HFF-Myc (cell line): ENCODE results near the gene CLNK.
A peak's percentile ranks its signal among the peaks of the same experiment; 100 is the strongest.

Experiments
- DNase-seq: peaks from one replicate; pipeline ENCODE4 v3.0.0-alpha.2; 2011; ENCODE audit warnings: low read depth; ENCODE audit errors: extremely low read depth
- H3K4me3 ChIP-seq: replicated peaks from 2 replicates; pipeline ENCODE4 v1.5.1; 2011; ENCODE audit warnings: low read depth, mild to moderate bottlenecking, control low read depth, low read length
- TF ChIP-seq, protein P1 (sequence below): IDR thresholded peaks from 2 replicates; pipeline ENCODE4 v1.5.1; 2012; ENCODE audit warnings: mild to moderate bottlenecking, low read depth, low read length, control low read depth; ENCODE audit errors: missing control alignments

CLNK gene

DNA sequence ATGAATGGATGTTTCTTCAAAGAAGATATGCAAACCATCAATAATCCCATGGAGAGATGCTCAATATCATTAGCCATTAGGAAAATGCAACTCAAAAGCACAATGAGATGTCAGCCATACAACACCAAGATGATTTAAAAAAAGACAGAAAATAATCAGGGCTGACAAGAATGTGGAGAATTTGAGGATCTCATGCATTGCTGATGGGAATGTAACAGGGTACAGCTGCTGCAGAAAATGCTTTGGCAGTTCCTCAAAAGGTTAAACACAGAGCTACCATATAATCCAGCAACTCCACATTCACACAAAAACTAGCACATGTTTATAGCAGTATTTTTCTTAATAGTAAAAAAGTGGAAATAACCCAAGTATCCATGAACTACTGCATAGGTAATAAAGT lies 116.8 kb downstream of the CLNK start:
- no peak for DNase-seq
- TF ChIP-seq, protein P1, sequence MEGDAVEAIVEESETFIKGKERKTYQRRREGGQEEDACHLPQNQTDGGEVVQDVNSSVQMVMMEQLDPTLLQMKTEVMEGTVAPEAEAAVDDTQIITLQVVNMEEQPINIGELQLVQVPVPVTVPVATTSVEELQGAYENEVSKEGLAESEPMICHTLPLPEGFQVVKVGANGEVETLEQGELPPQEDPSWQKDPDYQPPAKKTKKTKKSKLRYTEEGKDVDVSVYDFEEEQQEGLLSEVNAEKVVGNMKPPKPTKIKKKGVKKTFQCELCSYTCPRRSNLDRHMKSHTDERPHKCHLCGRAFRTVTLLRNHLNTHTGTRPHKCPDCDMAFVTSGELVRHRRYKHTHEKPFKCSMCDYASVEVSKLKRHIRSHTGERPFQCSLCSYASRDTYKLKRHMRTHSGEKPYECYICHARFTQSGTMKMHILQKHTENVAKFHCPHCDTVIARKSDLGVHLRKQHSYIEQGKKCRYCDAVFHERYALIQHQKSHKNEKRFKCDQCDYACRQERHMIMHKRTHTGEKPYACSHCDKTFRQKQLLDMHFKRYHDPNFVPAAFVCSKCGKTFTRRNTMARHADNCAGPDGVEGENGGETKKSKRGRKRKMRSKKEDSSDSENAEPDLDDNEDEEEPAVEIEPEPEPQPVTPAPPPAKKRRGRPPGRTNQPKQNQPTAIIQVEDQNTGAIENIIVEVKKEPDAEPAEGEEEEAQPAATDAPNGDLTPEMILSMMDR = no peak

GRCh38 chr4:10565166-10565780 lies 119.3 kb downstream of the CLNK start:
- H3K4me3 ChIP-seq = no peak overlapping the region
- TF ChIP-seq, protein P1 = no peak
- no peak for DNase-seq

More for the DNA sequence above, 116.8 kb downstream of the CLNK start:
- no peak overlapping the region for H3K4me3 ChIP-seq

DNA sequence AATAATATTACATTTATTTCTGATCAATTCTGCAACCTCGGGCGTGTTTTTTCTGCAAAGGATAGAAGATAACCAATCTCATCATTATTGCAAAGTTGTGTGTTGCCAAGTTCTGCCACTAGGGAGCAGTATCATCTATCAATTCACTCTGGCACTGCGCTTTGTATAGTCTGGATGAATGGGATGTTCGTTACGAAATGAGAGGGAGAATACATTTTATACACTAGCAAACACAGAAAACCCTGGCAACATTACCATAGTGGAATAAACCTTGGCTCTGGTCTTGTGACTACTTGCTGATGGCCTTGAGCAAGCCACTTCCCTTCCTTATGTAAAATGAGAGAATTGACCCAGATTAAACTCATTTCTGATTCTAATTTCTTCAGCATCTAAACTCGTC lies 129.9 kb downstream of the CLNK start:
- no peak overlapping the region for H3K4me3 ChIP-seq
- DNase-seq = peak; percentile 39
- TF ChIP-seq, protein P1 = peak; percentile 82

GRCh38 chr4:10554121-10554520 lies 130.4 kb downstream of the CLNK start:
- TF ChIP-seq, protein P1 = no peak
- H3K4me3 ChIP-seq = no peak overlapping the region
- DNase-seq = no peak

DNA sequence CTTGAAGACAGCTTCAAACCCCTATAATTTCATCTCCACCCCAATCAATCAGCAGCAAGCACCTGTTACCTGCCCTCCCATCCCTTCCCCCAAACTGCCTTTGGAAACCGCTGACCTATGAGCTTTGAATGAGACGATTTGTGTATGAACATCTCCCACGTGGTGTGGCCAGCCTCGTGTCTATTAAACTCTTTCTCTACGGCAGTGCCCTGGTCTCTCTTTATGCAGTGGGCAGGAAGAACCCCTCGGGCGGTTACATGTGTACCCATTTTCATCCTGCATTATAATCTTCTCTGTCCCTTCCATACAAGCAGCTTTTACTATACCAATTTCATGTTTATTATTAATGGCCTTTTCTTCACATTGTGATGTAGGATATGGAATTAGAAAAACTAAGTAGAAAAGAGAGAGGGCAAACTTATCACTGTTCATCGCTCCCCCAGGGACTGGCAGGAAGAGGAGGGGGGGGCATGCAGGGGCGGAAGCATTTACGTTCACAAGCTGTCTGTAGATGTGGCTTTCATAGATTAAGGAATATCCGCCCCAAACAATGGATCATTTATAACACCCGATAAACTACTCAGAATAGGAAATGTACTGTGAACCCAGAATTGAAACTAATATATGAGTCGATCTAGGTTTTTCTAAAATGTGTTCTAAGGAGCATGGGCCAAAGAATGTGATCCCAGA lies 131.8 kb downstream of the CLNK start:
- no peak overlapping the region for H3K4me3 ChIP-seq
- DNase-seq = no peak
- TF ChIP-seq, protein P1 = no peak

- H3K4me3 ChIP-seq = no peak overlapping the region
Observed at GRCh38 chr4:10535912-10536311, 148.7 kb downstream of the CLNK start.

More at GRCh38 chr4:10535912-10536311, 148.7 kb downstream of the CLNK start:
- TF ChIP-seq, protein P1 = no peak
- no peak for DNase-seq
